Suppressor macrophage treated with lipopolysaccharide for 4 hours (primary cell): Measurements from ENCODE around the gene TDRD10.
A peak's percentile ranks its signal among the peaks of the same experiment; 100 is the strongest.
"Not testable (repeated sequence)": the region's sequence is repeated elsewhere in the genome, so short reads cannot be mapped to it uniquely, and the experiment has no call there.

Experiments
- DNase-seq: peaks from one replicate; pipeline ENCODE4 v3.0.0-alpha.2; 2020

Gene TDRD10

GRCh38 chr1:154481053-154481452 lies 21.0 kb upstream of the TDRD10 start:
- peak; percentile 42 for DNase-seq

- no peak for DNase-seq
Observed at GRCh38 chr1:154483941-154484803, 17.8 kb upstream of the TDRD10 start.

GRCh38 chr1:154485106-154485505 lies 16.9 kb upstream of the TDRD10 start:
- DNase-seq: no peak

GRCh38 chr1:154485910-154486496 lies 16.0 kb upstream of the TDRD10 start:
- no peak for DNase-seq

GRCh38 chr1:154486756-154487155 lies 15.3 kb upstream of the TDRD10 start:
- not testable (repeated sequence) for DNase-seq

GRCh38 chr1:154488922-154489321 lies 13.1 kb upstream of the TDRD10 start:
- no peak for DNase-seq

GRCh38 chr1:154489695-154490274 lies 12.2 kb upstream of the TDRD10 start:
- no peak for DNase-seq

- DNase-seq: peak; percentile 66
Observed at GRCh38 chr1:154490317-154490716, 11.7 kb upstream of the TDRD10 start.

- no peak for DNase-seq
Observed at GRCh38 chr1:154492115-154492514, 9.9 kb upstream of the TDRD10 start.

- peak; percentile 75 for DNase-seq
Observed at GRCh38 chr1:154493276-154493675, 8.7 kb upstream of the TDRD10 start.

GRCh38 chr1:154495496-154496273 lies 6.3 kb upstream of the TDRD10 start:
- DNase-seq: no peak

- no peak for DNase-seq
Observed at GRCh38 chr1:154496383-154496782, 5.6 kb upstream of the TDRD10 start.

- no peak for DNase-seq
Observed at GRCh38 chr1:154497026-154497806, 4.8 kb upstream of the TDRD10 start.

- no peak for DNase-seq
Observed at GRCh38 chr1:154499446-154499845, 2.6 kb upstream of the TDRD10 start.

GRCh38 chr1:154500533-154500932 lies 1.5 kb upstream of the TDRD10 start:
- no peak for DNase-seq

- DNase-seq: no peak
Observed at GRCh38 chr1:154501423-154502065, 475 bp upstream of the TDRD10 start.

- no peak for DNase-seq
Observed at GRCh38 chr1:154502744-154503115, 711 bp downstream of the TDRD10 start.

- no peak for DNase-seq
Observed at GRCh38 chr1:154503898-154504297, 1.9 kb downstream of the TDRD10 start.

- no peak for DNase-seq
Observed at GRCh38 chr1:154512760-154513159, 10.7 kb downstream of the TDRD10 start.

- DNase-seq: no peak
Observed at GRCh38 chr1:154514066-154514553, 12.1 kb downstream of the TDRD10 start.

GRCh38 chr1:154517661-154518060 lies 15.6 kb downstream of the TDRD10 start:
- DNase-seq: no peak

- DNase-seq: no peak
Observed at GRCh38 chr1:154519591-154519991, 17.6 kb downstream of the TDRD10 start.
